Gastrocnemius medialis (tissue), 4 donors: ENCODE measurements around the gene POLE.

Experiments used
- POLR2A ChIP-seq, 2 donors: fragments of 450-650 bp; IDR thresholded peaks; one replicate each; pipeline ENCODE4 v1.6.1; 2017; ENCODE audit warnings: antibody characterized with exemption in 2 of 2, mild to moderate bottlenecking in 2 of 2, moderate library complexity in 2 of 2
- TF ChIP-seq, protein P1 (sequence below), 5 experiments: fragments of 450-650 bp in 3 of 5; fragments of 200-600 bp in 2 of 5; sonication (generic) in 2 of 5; IDR thresholded peaks in 4 of 5; conservative IDR thresholded peaks in 1 of 5; 1 replicate in 4 of 5; 2 replicates in 1 of 5; pipeline ENCODE4 v1.5.1; 2016 to 2019; ENCODE audit warnings: antibody characterized with exemption in 5 of 5, mild to moderate bottlenecking in 3 of 5, moderate library complexity in 3 of 5

DNA sequence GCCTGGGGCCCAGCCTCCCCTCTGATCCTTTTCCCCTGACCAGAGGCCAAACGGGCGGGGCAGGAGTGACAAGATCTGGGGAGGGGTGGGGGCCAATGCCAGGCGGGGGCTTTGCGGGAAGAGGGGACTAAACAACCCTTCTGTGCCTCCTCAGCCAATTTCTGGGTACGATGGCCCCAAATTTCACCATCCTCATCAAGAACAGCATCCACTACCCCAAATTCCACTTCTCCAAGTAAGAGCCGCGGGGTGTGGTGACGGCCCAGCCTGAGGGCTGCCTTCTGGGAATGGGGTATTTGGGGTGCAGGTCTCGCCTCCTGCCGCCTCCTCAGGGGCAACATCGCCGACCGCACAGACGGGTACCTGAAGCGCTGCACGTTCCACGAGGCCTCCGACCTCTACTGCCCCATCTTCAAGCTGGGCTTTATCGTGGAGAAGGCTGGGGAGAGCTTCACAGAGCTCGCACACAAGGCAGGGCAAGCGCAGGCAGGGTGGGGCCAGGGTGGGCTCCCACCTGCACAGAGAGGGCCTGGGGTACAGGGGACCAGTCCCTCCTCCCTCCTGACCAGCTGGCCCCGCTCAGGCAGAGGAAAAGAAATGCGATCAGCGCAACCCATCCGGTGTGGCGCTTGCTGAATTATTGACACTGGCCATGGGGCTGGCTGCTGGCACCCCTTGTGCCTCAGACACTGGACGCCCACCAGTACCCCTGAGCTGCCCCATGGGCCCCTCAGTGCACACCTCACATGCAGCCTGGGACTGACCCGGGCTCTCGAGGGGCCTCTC, 66.8 kb downstream of the POLE start:
- TF ChIP-seq POLR2A (IDR thresholded peaks at IDR 0.05), result no peak
- TF ChIP-seq, protein P1, sequence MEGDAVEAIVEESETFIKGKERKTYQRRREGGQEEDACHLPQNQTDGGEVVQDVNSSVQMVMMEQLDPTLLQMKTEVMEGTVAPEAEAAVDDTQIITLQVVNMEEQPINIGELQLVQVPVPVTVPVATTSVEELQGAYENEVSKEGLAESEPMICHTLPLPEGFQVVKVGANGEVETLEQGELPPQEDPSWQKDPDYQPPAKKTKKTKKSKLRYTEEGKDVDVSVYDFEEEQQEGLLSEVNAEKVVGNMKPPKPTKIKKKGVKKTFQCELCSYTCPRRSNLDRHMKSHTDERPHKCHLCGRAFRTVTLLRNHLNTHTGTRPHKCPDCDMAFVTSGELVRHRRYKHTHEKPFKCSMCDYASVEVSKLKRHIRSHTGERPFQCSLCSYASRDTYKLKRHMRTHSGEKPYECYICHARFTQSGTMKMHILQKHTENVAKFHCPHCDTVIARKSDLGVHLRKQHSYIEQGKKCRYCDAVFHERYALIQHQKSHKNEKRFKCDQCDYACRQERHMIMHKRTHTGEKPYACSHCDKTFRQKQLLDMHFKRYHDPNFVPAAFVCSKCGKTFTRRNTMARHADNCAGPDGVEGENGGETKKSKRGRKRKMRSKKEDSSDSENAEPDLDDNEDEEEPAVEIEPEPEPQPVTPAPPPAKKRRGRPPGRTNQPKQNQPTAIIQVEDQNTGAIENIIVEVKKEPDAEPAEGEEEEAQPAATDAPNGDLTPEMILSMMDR (IDR thresholded peaks at IDR 0.05 in 4 of 5, conservative IDR thresholded peaks at IDR 0.05 in 1 of 5), result no peak
